ENCODE measurements around the gene GNAT2.

GRCh38 chr1:109613361-109614147 is 5.9 kb downstream of the GNAT2 start:
- TF ChIP-seq, protein P1, sequence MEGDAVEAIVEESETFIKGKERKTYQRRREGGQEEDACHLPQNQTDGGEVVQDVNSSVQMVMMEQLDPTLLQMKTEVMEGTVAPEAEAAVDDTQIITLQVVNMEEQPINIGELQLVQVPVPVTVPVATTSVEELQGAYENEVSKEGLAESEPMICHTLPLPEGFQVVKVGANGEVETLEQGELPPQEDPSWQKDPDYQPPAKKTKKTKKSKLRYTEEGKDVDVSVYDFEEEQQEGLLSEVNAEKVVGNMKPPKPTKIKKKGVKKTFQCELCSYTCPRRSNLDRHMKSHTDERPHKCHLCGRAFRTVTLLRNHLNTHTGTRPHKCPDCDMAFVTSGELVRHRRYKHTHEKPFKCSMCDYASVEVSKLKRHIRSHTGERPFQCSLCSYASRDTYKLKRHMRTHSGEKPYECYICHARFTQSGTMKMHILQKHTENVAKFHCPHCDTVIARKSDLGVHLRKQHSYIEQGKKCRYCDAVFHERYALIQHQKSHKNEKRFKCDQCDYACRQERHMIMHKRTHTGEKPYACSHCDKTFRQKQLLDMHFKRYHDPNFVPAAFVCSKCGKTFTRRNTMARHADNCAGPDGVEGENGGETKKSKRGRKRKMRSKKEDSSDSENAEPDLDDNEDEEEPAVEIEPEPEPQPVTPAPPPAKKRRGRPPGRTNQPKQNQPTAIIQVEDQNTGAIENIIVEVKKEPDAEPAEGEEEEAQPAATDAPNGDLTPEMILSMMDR (IDR thresholded peaks at IDR 0.05; ENCODE audit: extremely low read depth in 1 of 2, insufficient read depth in 1 of 2, low read depth in 1 of 2, low read length in 2 of 2): no peak
- TF ChIP-seq POLR2AphosphoS5 (IDR thresholded peaks at IDR 0.05; ENCODE audit: insufficient read depth, low read depth, low read length): no peak
- TF ChIP-seq EZH2 (IDR thresholded peaks at IDR 0.05; ENCODE audit: borderline replicate concordance, low read depth, low read length, severe bottlenecking): no peak
- TF ChIP-seq MAX (IDR thresholded peaks at IDR 0.05; ENCODE audit: insufficient read depth, insufficient read length): no peak
- TF ChIP-seq POLR2A (IDR thresholded peaks at IDR 0.05; ENCODE audit: low read depth, low read length): no peak
- TF ChIP-seq FOS (IDR thresholded peaks at IDR 0.05; ENCODE audit: borderline replicate concordance, insufficient read depth, low read length): no peak
- no peak for TF ChIP-seq JUN (IDR thresholded peaks at IDR 0.05; ENCODE audit: borderline replicate concordance, insufficient read depth, insufficient read length, low read depth)

Data from endothelial cell of umbilical vein (primary cell).